Right renal pelvis (tissue), 4 donors: Measurements from ENCODE around the gene EIF4EBP2. TPM values are rescaled to one million over a fixed set of nuclear protein-coding genes. Genes with fewer than 3 reads are reported as not detected.

Source experiments
- DNase-seq, 4 donors: peaks; one replicate each; pipeline ENCODE4 v3.0.0-alpha.2; 2013; ENCODE audit warnings: low read depth in 4 of 4, low spot score in 3 of 4, missing footprints in 1 of 4
- polyA plus RNA-seq, 4 donors: library from polyadenylated mRNA; unstranded; fragments of 120-200 nt; gene quantifications; one replicate each; pipeline ENCODE4 v1.2.1, GENCODE V29; 2013; ENCODE audit not compliant: insufficient read length in 4 of 4

EIF4EBP2 gene
- polyA plus RNA-seq, 4 donors: 78.3 to 92.5 (median 86.8) TPM

- DNase-seq: no peak
Measured at GRCh38 chr10:70376436-70377378, 27.2 kb upstream of the EIF4EBP2 start.

DNA sequence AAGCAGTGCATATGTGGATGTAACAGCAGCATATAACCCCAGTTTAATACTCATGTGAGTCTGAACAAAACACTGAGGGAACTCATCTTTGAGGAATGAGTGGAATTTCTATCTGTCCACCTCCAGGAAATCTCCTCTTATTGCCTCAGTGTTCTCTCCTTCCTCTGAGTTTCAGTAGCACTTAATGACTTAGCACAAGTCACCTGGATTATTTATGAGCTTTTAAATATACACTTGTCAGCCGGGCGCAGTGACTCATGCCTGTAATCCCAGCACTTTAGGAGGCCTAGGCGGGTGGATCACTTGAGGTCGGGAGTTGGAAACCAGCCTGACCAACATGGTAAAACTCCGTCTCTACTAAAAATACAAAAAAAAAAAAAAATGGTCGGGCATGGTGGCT is 25.8 kb upstream of the EIF4EBP2 start:
- DNase-seq: no peak

DNA sequence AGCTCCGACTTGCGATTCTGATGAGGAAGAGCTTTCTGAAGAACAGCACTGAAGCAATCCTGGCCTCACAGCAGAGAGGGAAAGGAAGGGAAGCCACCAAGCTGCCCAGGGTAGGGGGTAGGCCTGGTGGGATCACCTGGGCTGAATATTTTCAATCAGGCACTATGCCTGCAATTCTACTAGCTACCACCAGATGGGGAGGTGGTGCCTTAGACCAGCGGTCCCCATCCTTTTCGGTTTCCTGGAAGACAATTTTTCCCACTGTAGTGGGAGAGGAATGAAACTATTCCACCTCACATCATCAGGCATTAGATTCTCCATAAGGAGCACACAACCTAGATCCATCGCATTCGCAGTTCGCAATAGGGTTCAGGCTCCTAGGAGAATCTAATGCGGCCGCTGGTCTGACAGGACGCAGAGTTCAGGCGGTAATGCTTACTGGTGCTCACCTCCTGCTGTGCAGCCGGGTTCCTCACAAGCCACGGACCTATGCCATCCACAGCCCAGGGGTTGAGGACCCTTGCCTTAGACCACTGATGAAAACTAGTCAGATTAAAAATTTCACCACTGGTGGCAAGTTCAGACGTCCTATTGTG is 24.3 kb upstream of the EIF4EBP2 start:
- DNase-seq: no peak

GRCh38 chr10:70380350-70381135 is 23.4 kb upstream of the EIF4EBP2 start:
- DNase-seq: no peak

GRCh38 chr10:70381471-70382421 is 22.2 kb upstream of the EIF4EBP2 start:
- peak in 1 of 4 donors; percentile 26 for DNase-seq

GRCh38 chr10:70391654-70392053 is 12.3 kb upstream of the EIF4EBP2 start:
- no peak for DNase-seq

GRCh38 chr10:70396140-70396539 is 7.8 kb upstream of the EIF4EBP2 start:
- DNase-seq: no peak

- no peak for DNase-seq
Measured at GRCh38 chr10:70399177-70399576, 4.8 kb upstream of the EIF4EBP2 start.

- DNase-seq: no peak
Measured at GRCh38 chr10:70403483-70404035, 386 bp upstream of the EIF4EBP2 start.

- DNase-seq: peak in 2 of 4 donors; percentile 18 to 23
Measured at GRCh38 chr10:70404787-70405036, 767 bp downstream of the EIF4EBP2 start.

GRCh38 chr10:70405037-70405824 is 1.3 kb downstream of the EIF4EBP2 start:
- DNase-seq: peak in 2 of 4 donors; percentile 13 to 43

DNA sequence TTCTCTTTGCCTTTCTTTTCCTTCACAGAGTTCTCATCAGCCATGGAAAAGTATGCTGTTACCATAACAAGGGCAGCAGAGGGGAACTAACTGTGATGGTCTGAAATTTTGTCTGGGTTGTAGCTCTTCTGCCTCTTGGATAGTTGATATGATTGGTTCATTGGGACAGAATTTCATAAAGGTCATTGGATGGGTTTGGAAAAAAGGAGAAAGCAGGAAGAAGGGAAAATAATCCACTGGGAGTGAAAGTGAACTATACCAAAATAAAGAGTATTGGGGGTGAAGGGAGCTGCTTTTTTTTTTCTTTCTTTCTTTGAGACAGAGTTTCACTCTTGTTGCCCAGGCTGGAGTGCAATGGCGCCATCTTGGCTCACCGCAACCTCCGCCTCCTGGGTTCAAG is 5.8 kb downstream of the EIF4EBP2 start:
- DNase-seq: no peak

GRCh38 chr10:70410608-70411007 is 6.7 kb downstream of the EIF4EBP2 start:
- DNase-seq: no peak

- DNase-seq: no peak
Measured at GRCh38 chr10:70412356-70412755, 8.4 kb downstream of the EIF4EBP2 start.

- DNase-seq: no peak
Measured at GRCh38 chr10:70417568-70417967, 13.6 kb downstream of the EIF4EBP2 start.

- DNase-seq: no peak
Measured at GRCh38 chr10:70418229-70418628, 14.3 kb downstream of the EIF4EBP2 start.

DNA sequence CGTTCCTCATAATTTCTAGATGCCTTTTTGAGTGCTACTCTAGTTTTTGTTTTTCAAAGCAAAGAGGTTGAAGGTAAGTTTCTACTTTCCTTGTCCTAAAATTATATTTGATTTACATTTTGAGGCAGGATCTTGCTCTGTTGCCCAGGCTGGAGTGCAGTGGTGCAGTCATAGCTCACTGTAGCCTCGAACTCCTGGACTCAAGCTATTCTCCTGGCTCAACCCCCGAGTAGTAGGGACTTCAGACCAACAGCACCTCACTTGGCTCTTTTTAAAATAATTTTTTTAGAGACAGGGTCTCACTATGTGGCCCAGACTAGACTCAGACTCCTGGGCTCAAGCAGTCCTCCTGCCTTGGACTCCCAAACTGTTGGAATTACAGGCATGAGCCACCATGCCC is 14.8 kb downstream of the EIF4EBP2 start:
- DNase-seq: no peak

DNA sequence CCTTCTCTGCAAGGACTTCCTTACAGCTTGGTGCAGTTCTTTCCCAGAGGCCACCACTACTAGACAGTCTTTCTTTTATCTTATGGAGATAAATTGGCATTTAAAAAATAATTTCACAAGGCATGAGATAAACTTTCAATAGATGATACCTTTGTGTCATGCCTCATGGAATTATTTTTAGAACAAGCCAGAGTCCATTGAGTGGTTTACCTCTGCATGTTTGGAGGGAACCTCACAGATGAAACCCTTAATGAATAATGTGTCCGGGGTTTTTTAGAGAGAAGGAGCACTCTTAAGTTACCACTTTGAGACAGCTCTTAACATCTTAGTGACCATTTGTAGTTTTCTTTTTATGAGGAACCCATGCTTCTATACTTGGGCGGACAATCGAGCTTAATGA is 20.4 kb downstream of the EIF4EBP2 start:
- no peak for DNase-seq

- DNase-seq: no peak
Measured at GRCh38 chr10:70425096-70425495, 21.2 kb downstream of the EIF4EBP2 start.
